WTC11 (cell line): ENCODE data around the gene CALN1. TPM values are rescaled to one million over a fixed set of nuclear protein-coding genes. Genes with fewer than 3 reads are reported as not detected.

Experiments used
- ATAC-seq: fragments of 200-7000 bp; cut with Tn5 transposase; 2 replicates; pipeline ENCODE4 v1.10.0; 2021; ENCODE audit warnings: mild to moderate bottlenecking, moderate library complexity
- CTCF ChIA-PET: fragments of 300-600 bp; sonication (Branson Sonifier 250); formaldehyde crosslinking; loops from one replicate; lab custom pipeline; 2021; ENCODE audit warnings: antibody characterized with exemption; lab: Charles Lee
- POLR2A ChIA-PET: fragments of 350-600 bp; sonication (Branson Sonifier 250); formaldehyde crosslinking; loops from one replicate; lab custom pipeline; 2021; ENCODE audit warnings: antibody characterized with exemption; lab: Charles Lee
- DNase-seq: peaks from one replicate; pipeline ENCODE4 v3.0.0; 2021; ENCODE audit warnings: low spot score
- H3K27ac Mint-ChIP-seq: 2 replicates; pipeline ENCODE4 v1.8.0; 2021; ENCODE audit warnings: mixed read lengths
- H3K27me3 Mint-ChIP-seq: 2 replicates; pipeline ENCODE4 v1.8.0; 2021; ENCODE audit warnings: low read depth, mild to moderate bottlenecking, moderate library complexity, mixed read lengths
- H3K36me3 Mint-ChIP-seq: 2 replicates; pipeline ENCODE4 v1.8.0; 2021; ENCODE audit warnings: mixed read lengths
- H3K4me1 Mint-ChIP-seq: 2 replicates; pipeline ENCODE4 v1.8.0; 2022; ENCODE audit warnings: mixed read lengths
- H3K4me3 Mint-ChIP-seq: 2 replicates; pipeline ENCODE4 v1.8.0; 2021; ENCODE audit warnings: mild to moderate bottlenecking, moderate library complexity, mixed read lengths
- H3K9me3 Mint-ChIP-seq: 2 replicates; pipeline ENCODE4 v1.8.0; 2021; ENCODE audit warnings: mixed read lengths
- ATF1 ChIP-seq: sonication (generic); formaldehyde crosslinking; IDR thresholded peaks from 2 replicates; pipeline ENCODE4 v1.8.1; 2023; ENCODE audit warnings: mild to moderate bottlenecking, moderate library complexity, missing genetic modification reagents
- CREB1 ChIP-seq: sonication (generic); formaldehyde crosslinking; IDR thresholded peaks from 2 replicates; pipeline ENCODE4 v1.8.0; 2023; ENCODE audit warnings: mild to moderate bottlenecking, missing genetic modification reagents
- ESRRA ChIP-seq: sonication (generic); formaldehyde crosslinking; IDR thresholded peaks from 2 replicates; pipeline ENCODE4 v1.8.1; 2022; ENCODE audit warnings: mild to moderate bottlenecking, missing genetic modification reagents, borderline replicate concordance
- FOXP1 ChIP-seq: sonication (generic); formaldehyde crosslinking; IDR thresholded peaks from 2 replicates; pipeline ENCODE4 v1.8.0; 2022; ENCODE audit warnings: missing genetic modification reagents, mild to moderate bottlenecking, moderate library complexity, borderline replicate concordance
- JAZF1 ChIP-seq: fragments of 250-450 bp; sonication (Bioruptor Pico); IDR thresholded peaks from 2 replicates; pipeline ENCODE4 v1.9.0; 2021; ENCODE audit warnings: moderate library complexity, mild to moderate bottlenecking, inconsistent platforms
- NFE2L1 ChIP-seq: sonication (generic); formaldehyde crosslinking; IDR thresholded peaks from 2 replicates; pipeline ENCODE4 v1.8.1; 2023; ENCODE audit warnings: missing genetic modification reagents
- NFYB ChIP-seq: sonication (generic); formaldehyde crosslinking; conservative IDR thresholded peaks from 2 replicates; pipeline ENCODE4 v1.8.0; 2022; ENCODE audit warnings: low read depth, missing genetic modification reagents
- NR2C2 ChIP-seq: sonication (generic); formaldehyde crosslinking; IDR thresholded peaks from 2 replicates; pipeline ENCODE4 v1.8.0; 2022; ENCODE audit warnings: mild to moderate bottlenecking, missing genetic modification reagents
- TEAD1 ChIP-seq: sonication (generic); formaldehyde crosslinking; IDR thresholded peaks from 2 replicates; pipeline ENCODE4 v1.8.0; 2022; ENCODE audit warnings: mild to moderate bottlenecking, missing genetic modification reagents
- ZNF121 ChIP-seq: sonication (generic); formaldehyde crosslinking; IDR thresholded peaks from 2 replicates; pipeline ENCODE4 v1.8.0; 2023; ENCODE audit warnings: missing genetic modification reagents
- ZNF138 ChIP-seq: sonication (generic); formaldehyde crosslinking; conservative IDR thresholded peaks from 2 replicates; pipeline ENCODE4 v1.8.1; 2022; ENCODE audit warnings: mild to moderate bottlenecking, moderate library complexity, missing genetic modification reagents
- ZNF396 ChIP-seq: fragments of 250-450 bp; sonication (Bioruptor Pico); IDR thresholded peaks from 2 replicates; pipeline ENCODE4 v1.8.0; 2021; ENCODE audit warnings: mild to moderate bottlenecking, moderate library complexity, borderline replicate concordance
- ZNF671 ChIP-seq: fragments of 250-450 bp; sonication (Bioruptor Pico); IDR thresholded peaks from 2 replicates; pipeline ENCODE4 v1.8.0; 2021; ENCODE audit warnings: mild to moderate bottlenecking
- total RNA-seq: library from RNA; stranded (reverse); gene quantifications from 3 replicates; pipeline ENCODE4 v1.2.3, GENCODE V29; 2021
- TF ChIP-seq, protein P1 (sequence below): fragments of 250-450 bp; sonication (Bioruptor Pico); IDR thresholded peaks from 2 replicates; pipeline ENCODE4 v1.9.0; 2021; ENCODE audit warnings: mild to moderate bottlenecking, borderline replicate concordance
- TF ChIP-seq, protein P2 (sequence below): sonication (generic); formaldehyde crosslinking; IDR thresholded peaks from 2 replicates; pipeline ENCODE4 v1.8.0; 2023; ENCODE audit warnings: mild to moderate bottlenecking, missing genetic modification reagents
- TF ChIP-seq, protein P3 (sequence below): sonication (generic); formaldehyde crosslinking; IDR thresholded peaks from 2 replicates; pipeline ENCODE4 v1.8.1; 2023; ENCODE audit warnings: mild to moderate bottlenecking, missing genetic modification reagents, borderline replicate concordance
- TF ChIP-seq, protein P4 (sequence below): sonication (generic); formaldehyde crosslinking; IDR thresholded peaks from 2 replicates; pipeline ENCODE4 v1.8.0; 2022; ENCODE audit warnings: mild to moderate bottlenecking, missing genetic modification reagents
- TF ChIP-seq, protein P5 (sequence below): fragments of 200-600 bp; IDR thresholded peaks from 2 replicates; pipeline ENCODE4 v1.8.0; 2022; ENCODE audit warnings: antibody characterized with exemption

The CALN1 gene
- total RNA-seq, 1 experiment from 2014 or later, result 10.5 TPM

DNA sequence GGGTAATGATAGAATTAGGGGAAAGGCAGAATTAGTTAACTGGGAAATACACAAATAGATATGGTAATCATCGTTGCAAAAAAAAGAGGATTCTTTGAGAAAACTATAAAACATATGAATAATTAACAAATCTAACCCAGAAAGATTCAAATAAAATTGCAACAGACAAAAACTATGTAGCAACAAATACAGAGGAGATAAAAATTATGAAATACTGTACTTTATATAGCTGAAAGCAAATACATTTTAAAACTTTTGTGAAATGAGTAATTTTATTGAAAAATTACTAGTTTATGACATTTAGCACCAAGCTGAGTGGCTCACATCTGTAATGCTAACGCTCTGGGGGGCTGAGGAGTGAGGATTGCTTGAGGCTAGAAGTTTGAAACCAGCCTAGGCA is 356.7 kb downstream of the CALN1 start:
- H3K4me1 Mint-ChIP-seq, result no peaks in the 10 kb centered on the region
- H3K27me3 Mint-ChIP-seq, result no peaks in the 10 kb centered on the region; the same call in 1 of the 2 replicates
- H3K27ac Mint-ChIP-seq, result no peak overlapping the region
- TF ChIP-seq CREB1 (CRISPR knock-in tag) (no peak), ATF1 (CRISPR knock-in tag) (no peak)
- H3K36me3 Mint-ChIP-seq, result 0 out of 2 replicates have a peak, but pooled peaks cover under 1% of the 10 kb centered on the region
- ChIA-PET CTCF (no interaction called here), POLR2A (no interaction called here)
- ATAC-seq (no peak), DNase-seq (no peak)
- peaks cover 9% of the 10 kb centered on the region for H3K9me3 Mint-ChIP-seq
- no peak overlapping the region for H3K4me3 Mint-ChIP-seq

DNA sequence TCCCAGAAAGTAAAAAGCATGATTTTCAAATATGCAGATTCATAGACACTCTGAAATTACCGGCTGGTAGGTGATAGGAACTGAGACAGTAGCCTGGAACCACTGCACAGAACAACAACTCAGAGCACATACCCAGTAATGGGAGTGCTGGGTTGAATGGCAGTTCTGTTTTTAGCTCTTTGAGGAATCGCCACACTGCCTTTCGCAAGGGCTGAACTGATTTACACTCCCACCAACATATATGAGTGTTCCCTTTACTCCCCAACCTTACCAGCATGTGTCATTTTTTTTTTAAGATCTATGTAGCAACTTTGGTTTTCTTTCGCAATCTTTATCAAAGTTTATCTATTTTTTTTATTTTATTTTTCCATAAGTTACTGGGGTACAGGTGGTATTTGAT is 358.8 kb downstream of the CALN1 start:
- H3K9me3 Mint-ChIP-seq, result peaks cover 5% of the 10 kb centered on the region
- no peak overlapping the region for H3K27ac Mint-ChIP-seq
- H3K4me3 Mint-ChIP-seq, result no peak overlapping the region
- no peaks in the 10 kb centered on the region; the same call in 1 of the 2 replicates for H3K27me3 Mint-ChIP-seq
- CTCF ChIA-PET, result no interaction called here
- ATAC-seq (no peak), DNase-seq (no peak)
- H3K4me1 Mint-ChIP-seq, result no peaks in the 10 kb centered on the region
- H3K36me3 Mint-ChIP-seq, result no peaks in the 10 kb centered on the region
- POLR2A ChIA-PET, result no interaction called here
- TF ChIP-seq, protein P1, sequence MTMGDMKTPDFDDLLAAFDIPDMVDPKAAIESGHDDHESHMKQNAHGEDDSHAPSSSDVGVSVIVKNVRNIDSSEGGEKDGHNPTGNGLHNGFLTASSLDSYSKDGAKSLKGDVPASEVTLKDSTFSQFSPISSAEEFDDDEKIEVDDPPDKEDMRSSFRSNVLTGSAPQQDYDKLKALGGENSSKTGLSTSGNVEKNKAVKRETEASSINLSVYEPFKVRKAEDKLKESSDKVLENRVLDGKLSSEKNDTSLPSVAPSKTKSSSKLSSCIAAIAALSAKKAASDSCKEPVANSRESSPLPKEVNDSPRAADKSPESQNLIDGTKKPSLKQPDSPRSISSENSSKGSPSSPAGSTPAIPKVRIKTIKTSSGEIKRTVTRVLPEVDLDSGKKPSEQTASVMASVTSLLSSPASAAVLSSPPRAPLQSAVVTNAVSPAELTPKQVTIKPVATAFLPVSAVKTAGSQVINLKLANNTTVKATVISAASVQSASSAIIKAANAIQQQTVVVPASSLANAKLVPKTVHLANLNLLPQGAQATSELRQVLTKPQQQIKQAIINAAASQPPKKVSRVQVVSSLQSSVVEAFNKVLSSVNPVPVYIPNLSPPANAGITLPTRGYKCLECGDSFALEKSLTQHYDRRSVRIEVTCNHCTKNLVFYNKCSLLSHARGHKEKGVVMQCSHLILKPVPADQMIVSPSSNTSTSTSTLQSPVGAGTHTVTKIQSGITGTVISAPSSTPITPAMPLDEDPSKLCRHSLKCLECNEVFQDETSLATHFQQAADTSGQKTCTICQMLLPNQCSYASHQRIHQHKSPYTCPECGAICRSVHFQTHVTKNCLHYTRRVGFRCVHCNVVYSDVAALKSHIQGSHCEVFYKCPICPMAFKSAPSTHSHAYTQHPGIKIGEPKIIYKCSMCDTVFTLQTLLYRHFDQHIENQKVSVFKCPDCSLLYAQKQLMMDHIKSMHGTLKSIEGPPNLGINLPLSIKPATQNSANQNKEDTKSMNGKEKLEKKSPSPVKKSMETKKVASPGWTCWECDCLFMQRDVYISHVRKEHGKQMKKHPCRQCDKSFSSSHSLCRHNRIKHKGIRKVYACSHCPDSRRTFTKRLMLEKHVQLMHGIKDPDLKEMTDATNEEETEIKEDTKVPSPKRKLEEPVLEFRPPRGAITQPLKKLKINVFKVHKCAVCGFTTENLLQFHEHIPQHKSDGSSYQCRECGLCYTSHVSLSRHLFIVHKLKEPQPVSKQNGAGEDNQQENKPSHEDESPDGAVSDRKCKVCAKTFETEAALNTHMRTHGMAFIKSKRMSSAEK, result no peak
- TF ChIP-seq, protein P2, sequence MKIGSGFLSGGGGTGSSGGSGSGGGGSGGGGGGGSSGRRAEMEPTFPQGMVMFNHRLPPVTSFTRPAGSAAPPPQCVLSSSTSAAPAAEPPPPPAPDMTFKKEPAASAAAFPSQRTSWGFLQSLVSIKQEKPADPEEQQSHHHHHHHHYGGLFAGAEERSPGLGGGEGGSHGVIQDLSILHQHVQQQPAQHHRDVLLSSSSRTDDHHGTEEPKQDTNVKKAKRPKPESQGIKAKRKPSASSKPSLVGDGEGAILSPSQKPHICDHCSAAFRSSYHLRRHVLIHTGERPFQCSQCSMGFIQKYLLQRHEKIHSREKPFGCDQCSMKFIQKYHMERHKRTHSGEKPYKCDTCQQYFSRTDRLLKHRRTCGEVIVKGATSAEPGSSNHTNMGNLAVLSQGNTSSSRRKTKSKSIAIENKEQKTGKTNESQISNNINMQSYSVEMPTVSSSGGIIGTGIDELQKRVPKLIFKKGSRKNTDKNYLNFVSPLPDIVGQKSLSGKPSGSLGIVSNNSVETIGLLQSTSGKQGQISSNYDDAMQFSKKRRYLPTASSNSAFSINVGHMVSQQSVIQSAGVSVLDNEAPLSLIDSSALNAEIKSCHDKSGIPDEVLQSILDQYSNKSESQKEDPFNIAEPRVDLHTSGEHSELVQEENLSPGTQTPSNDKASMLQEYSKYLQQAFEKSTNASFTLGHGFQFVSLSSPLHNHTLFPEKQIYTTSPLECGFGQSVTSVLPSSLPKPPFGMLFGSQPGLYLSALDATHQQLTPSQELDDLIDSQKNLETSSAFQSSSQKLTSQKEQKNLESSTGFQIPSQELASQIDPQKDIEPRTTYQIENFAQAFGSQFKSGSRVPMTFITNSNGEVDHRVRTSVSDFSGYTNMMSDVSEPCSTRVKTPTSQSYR (CRISPR knock-in tag), result no peak

DNA sequence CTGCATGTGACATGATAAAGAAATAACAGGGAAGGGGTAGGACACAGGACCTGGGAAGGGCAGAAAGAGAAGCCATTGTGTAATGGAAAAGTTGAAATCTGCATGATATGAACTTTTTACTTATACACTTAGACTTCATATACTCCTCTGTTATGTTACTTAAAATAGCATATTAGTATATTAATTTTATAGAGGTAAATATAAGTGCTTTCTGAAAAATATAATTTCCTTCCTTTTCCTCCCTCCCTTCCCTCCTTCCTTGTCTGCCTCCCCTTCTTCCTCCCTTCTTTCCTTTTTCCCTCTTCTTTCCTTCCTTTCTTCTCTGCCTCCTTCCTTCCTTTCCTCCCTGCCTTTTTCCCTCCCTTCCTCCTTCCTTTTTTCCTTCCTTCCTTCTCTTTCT is 363.7 kb downstream of the CALN1 start:
- no peaks in the 10 kb centered on the region for H3K9me3 Mint-ChIP-seq
- H3K36me3 Mint-ChIP-seq, result no peaks in the 10 kb centered on the region
- H3K27me3 Mint-ChIP-seq, result no peaks in the 10 kb centered on the region
- ATAC-seq (no peak), DNase-seq (no peak)
- no peak overlapping the region for H3K4me3 Mint-ChIP-seq
- no peaks in the 10 kb centered on the region for H3K4me1 Mint-ChIP-seq
- H3K27ac Mint-ChIP-seq, result no peak overlapping the region
- POLR2A ChIA-PET, result no interaction called here
- CTCF ChIA-PET, result interaction anchor here (0.6 kb wide), 1 partner anchor 164 kb away, joined by 3 read pairs; no protein-coding TSS in a partner anchor
- no peak for TF ChIP-seq NFYB
- TF ChIP-seq, protein P3, sequence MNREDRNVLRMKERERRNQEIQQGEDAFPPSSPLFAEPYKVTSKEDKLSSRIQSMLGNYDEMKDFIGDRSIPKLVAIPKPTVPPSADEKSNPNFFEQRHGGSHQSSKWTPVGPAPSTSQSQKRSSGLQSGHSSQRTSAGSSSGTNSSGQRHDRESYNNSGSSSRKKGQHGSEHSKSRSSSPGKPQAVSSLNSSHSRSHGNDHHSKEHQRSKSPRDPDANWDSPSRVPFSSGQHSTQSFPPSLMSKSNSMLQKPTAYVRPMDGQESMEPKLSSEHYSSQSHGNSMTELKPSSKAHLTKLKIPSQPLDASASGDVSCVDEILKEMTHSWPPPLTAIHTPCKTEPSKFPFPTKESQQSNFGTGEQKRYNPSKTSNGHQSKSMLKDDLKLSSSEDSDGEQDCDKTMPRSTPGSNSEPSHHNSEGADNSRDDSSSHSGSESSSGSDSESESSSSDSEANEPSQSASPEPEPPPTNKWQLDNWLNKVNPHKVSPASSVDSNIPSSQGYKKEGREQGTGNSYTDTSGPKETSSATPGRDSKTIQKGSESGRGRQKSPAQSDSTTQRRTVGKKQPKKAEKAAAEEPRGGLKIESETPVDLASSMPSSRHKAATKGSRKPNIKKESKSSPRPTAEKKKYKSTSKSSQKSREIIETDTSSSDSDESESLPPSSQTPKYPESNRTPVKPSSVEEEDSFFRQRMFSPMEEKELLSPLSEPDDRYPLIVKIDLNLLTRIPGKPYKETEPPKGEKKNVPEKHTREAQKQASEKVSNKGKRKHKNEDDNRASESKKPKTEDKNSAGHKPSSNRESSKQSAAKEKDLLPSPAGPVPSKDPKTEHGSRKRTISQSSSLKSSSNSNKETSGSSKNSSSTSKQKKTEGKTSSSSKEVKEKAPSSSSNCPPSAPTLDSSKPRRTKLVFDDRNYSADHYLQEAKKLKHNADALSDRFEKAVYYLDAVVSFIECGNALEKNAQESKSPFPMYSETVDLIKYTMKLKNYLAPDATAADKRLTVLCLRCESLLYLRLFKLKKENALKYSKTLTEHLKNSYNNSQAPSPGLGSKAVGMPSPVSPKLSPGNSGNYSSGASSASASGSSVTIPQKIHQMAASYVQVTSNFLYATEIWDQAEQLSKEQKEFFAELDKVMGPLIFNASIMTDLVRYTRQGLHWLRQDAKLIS (CRISPR knock-in tag), result no peak
- TF ChIP-seq FOXP1 (CRISPR knock-in tag), result no peak
- TF ChIP-seq NFE2L1 (CRISPR knock-in tag), result no peak
- no peak for TF ChIP-seq CREB1 (CRISPR knock-in tag)
- TF ChIP-seq ESRRA (CRISPR knock-in tag), result no peak
- TF ChIP-seq JAZF1 (CRISPR knock-in tag), result no peak
- no peak for TF ChIP-seq ZNF396 (CRISPR knock-in tag)
- TF ChIP-seq TEAD1 (CRISPR knock-in tag), result no peak
- TF ChIP-seq ZNF138 (CRISPR knock-in tag), result no peak
- TF ChIP-seq NR2C2 (CRISPR knock-in tag), result no peak
- no peak for TF ChIP-seq ZNF671
- TF ChIP-seq, protein P4, sequence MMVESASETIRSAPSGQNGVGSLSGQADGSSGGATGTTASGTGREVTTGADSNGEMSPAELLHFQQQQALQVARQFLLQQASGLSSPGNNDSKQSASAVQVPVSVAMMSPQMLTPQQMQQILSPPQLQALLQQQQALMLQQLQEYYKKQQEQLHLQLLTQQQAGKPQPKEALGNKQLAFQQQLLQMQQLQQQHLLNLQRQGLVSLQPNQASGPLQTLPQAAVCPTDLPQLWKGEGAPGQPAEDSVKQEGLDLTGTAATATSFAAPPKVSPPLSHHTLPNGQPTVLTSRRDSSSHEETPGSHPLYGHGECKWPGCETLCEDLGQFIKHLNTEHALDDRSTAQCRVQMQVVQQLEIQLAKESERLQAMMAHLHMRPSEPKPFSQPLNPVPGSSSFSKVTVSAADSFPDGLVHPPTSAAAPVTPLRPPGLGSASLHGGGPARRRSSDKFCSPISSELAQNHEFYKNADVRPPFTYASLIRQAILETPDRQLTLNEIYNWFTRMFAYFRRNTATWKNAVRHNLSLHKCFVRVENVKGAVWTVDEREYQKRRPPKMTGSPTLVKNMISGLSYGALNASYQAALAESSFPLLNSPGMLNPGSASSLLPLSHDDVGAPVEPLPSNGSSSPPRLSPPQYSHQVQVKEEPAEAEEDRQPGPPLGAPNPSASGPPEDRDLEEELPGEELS (CRISPR knock-in tag), result no peak
- no peak for TF ChIP-seq ZNF121 (CRISPR knock-in tag)
- TF ChIP-seq, protein P5, sequence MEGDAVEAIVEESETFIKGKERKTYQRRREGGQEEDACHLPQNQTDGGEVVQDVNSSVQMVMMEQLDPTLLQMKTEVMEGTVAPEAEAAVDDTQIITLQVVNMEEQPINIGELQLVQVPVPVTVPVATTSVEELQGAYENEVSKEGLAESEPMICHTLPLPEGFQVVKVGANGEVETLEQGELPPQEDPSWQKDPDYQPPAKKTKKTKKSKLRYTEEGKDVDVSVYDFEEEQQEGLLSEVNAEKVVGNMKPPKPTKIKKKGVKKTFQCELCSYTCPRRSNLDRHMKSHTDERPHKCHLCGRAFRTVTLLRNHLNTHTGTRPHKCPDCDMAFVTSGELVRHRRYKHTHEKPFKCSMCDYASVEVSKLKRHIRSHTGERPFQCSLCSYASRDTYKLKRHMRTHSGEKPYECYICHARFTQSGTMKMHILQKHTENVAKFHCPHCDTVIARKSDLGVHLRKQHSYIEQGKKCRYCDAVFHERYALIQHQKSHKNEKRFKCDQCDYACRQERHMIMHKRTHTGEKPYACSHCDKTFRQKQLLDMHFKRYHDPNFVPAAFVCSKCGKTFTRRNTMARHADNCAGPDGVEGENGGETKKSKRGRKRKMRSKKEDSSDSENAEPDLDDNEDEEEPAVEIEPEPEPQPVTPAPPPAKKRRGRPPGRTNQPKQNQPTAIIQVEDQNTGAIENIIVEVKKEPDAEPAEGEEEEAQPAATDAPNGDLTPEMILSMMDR, result no peak
